UCSD-AML1 (cell line): ENCODE results near the gene MT1F.

Experiments used
- DNase-seq: peaks from one replicate; lab custom pipeline; 2025; ENCODE audit not compliant: unreplicated experiment; lab: John Stamatoyannopoulos, UW

The MT1F gene

GRCh38 chr16:56691885-56692284 is 34.1 kb downstream of the MT1F start:
- no peak for DNase-seq

GRCh38 chr16:56695246-56695645 is 37.5 kb downstream of the MT1F start:
- no peak for DNase-seq

DNA sequence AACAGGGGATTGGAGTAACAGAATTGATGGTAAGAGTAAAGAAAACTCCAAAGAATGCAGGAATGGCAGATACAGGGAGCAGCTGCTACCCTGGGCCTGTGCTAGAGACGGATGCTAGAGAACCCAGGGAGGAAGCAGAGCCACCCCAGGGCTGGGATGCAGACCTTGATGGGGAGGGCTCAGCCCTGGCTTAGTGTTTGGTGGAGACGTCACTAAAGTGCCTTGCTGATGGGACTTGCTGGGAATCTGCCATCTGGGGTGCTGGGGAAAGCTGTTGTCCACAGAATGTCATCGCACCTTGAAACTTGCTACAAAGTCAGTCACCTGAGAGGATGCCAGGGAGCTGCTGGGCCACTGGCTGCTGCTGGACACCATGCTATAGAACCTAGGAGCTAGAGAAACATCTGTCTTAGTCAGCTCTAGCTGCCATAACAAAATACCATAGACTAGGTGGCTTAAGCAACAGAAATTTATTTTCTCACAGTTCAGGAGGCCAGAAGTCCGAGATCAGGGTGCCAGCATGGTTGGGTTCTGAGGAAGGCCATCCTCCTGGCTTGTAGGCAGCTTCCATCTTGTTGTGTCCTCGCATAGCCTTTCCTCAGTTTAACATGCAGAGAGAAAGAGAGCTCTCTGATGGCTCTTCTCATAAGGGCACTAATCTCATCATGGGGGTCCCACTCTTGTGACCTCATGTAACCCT is 39.8 kb downstream of the MT1F start:
- no peak for DNase-seq

GRCh38 chr16:56700195-56700594 is 42.4 kb downstream of the MT1F start:
- no peak for DNase-seq

DNA sequence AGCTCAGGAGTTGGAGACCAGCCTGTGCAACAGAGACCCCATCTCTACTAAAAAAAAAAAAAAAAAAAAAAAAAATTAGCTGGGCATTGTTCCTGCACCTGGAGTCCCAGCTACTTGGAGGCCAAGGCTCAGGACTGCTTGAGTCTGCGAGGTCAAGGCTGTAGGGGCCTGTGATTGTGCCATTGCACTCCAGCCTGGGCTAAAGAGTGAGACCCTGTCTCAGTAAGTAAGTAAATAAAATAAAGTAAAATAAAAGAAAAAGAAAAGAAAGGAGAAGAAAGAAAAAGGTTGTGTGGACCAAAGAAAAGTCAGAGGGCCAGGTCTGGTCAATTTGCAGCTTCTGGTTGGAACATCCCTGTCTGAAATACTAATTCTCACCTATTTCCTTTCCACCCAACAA is 42.9 kb downstream of the MT1F start:
- no peak for DNase-seq

- DNase-seq, result no peak
Observed at GRCh38 chr16:56701534-56701933, 43.8 kb downstream of the MT1F start.

DNA sequence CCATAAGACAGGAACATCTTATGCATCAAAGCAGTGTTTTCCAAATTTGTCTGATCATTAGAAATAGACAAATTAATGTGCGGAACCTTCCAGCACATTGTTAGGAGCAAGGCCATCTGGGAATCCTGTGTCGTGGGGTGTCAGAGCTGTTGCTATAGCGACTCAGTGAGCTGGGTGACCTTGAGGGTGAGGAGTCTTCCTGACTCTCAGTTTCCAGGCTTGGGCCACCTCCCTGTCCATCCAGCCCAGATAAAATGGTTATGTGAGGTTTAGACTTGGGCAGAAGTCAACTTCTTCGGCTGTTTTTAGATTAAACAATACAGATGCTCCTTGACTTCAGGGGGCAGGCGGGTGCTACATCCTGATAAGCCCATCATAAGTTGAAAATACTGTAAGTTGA is 45.1 kb downstream of the MT1F start:
- no peak for DNase-seq
